Kidney epithelial cell (primary cell): ENCODE results near the gene NOL11. TPM values are rescaled to one million over a fixed set of nuclear protein-coding genes. Genes with fewer than 3 reads are reported as not detected.

Source experiments
- DNase-seq: peaks from one replicate; pipeline ENCODE4 v3.0.0-alpha.2; 2010; ENCODE audit warnings: low read depth
- H3K27me3 ChIP-seq: 2 replicates; pipeline ENCODE4 v1.6.0; 2011; ENCODE audit warnings: low read length; ENCODE audit not compliant: control insufficient read depth, insufficient read depth
- H3K36me3 ChIP-seq: 2 replicates; pipeline ENCODE4 v1.5.1; 2011; ENCODE audit warnings: low read length; ENCODE audit not compliant: control insufficient read depth, insufficient read depth
- H3K4me3 ChIP-seq: 2 replicates; pipeline ENCODE4 v1.5.1; 2011; ENCODE audit warnings: low read depth, mild to moderate bottlenecking, control low read depth, low read length
- total RNA-seq: library from RNA; depleted of rRNA; stranded (reverse); fragments of >200 nt; gene quantifications from 2 replicates; pipeline ENCODE4 v1.2.3, GENCODE V29; 2015
- TF ChIP-seq, protein P1 (sequence below): IDR thresholded peaks from 2 replicates; pipeline ENCODE4 v1.5.1; 2011; ENCODE audit warnings: mild to moderate bottlenecking, moderate library complexity, low read length, control low read depth, inconsistent platforms; ENCODE audit not compliant: insufficient read depth, poor library complexity, severe bottlenecking

The NOL11 gene
- total RNA-seq, 1 donor from 2014 or later, result 35.8 TPM

DNA sequence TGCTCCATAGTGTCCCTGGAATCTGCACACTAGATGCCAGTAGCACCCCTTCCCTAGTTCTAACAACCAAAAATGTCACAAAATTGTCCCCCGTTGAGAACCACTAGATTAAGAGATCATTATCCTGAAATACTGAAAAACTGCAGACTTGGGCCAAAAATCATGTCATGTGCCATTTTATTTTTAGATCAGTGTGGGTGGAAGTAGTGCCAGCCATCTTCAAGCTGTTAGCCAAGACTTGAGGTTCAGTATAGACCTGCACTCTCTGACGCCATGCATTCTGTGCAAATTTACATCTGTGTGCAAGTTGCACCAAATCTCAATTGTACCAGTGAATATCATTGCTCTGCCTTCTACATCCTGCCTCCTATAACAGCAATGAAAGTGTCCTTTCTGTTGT is 31.5 kb upstream of the NOL11 start:
- TF ChIP-seq, protein P1, sequence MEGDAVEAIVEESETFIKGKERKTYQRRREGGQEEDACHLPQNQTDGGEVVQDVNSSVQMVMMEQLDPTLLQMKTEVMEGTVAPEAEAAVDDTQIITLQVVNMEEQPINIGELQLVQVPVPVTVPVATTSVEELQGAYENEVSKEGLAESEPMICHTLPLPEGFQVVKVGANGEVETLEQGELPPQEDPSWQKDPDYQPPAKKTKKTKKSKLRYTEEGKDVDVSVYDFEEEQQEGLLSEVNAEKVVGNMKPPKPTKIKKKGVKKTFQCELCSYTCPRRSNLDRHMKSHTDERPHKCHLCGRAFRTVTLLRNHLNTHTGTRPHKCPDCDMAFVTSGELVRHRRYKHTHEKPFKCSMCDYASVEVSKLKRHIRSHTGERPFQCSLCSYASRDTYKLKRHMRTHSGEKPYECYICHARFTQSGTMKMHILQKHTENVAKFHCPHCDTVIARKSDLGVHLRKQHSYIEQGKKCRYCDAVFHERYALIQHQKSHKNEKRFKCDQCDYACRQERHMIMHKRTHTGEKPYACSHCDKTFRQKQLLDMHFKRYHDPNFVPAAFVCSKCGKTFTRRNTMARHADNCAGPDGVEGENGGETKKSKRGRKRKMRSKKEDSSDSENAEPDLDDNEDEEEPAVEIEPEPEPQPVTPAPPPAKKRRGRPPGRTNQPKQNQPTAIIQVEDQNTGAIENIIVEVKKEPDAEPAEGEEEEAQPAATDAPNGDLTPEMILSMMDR, result no peak
- H3K36me3 ChIP-seq, result no peaks in the 10 kb centered on the region
- no peak overlapping the region for H3K4me3 ChIP-seq
- no peaks in the 10 kb centered on the region for H3K27me3 ChIP-seq
- no peak for DNase-seq

DNA sequence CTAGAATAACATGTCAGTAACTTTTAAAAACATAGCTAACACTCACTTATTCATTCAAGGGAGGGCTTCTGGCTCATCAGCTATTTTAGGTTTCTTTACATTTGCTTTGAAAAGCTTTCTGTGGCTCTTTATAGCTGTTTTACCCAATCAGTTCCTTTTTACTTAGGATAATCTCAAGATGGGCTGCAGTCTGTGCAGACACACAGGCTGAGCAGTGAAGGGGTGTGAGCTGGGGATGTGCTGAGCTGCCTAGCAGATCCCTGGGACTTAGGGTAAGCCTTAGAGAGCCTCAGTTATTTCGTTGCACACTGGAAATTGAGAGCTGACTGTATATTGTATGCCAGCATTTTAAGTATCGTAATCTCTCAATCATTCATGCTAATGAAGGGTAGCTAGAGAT is 30.2 kb upstream of the NOL11 start:
- DNase-seq, result no peak
- Histone ChIP-seq H3K4me3 (no peak overlapping the region), H3K27me3 (no peaks in the 10 kb centered on the region), H3K36me3 (no peaks in the 10 kb centered on the region)
- TF ChIP-seq, protein P1, result no peak

DNA sequence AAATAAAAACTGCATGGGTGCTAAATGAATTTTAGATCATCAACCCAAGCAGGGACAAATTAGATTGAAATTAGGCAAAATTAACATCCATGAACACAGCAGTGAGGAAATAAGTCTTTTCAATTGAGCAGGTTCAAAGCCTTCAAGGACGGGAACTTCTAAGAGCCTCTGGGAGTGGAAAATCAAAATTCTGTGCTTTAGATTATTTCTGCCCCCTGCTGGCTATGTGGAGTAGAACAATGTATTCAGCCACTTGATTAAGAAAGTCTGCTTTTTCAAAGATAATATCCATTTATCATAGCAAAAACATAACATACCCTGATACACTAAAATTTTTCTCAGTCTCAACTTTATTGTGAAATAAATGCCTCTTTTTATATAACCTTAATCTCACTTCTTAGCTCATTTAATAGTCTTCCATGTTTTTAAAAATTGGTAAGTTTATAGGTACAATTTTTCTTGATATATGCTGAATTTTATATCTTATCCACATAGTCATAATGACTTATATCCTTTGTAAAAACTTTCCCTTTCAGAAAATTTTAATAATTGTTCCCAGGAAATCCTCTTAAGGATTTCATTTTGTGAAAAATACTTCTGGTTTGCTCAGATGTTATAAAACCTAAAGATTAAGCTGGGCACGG is 28.1 kb upstream of the NOL11 start:
- H3K27me3 ChIP-seq, result no peaks in the 10 kb centered on the region
- peak; percentile 35 for DNase-seq
- H3K4me3 ChIP-seq, result no peak overlapping the region
- H3K36me3 ChIP-seq, result no peaks in the 10 kb centered on the region
- TF ChIP-seq, protein P1, result peak; percentile 64

DNA sequence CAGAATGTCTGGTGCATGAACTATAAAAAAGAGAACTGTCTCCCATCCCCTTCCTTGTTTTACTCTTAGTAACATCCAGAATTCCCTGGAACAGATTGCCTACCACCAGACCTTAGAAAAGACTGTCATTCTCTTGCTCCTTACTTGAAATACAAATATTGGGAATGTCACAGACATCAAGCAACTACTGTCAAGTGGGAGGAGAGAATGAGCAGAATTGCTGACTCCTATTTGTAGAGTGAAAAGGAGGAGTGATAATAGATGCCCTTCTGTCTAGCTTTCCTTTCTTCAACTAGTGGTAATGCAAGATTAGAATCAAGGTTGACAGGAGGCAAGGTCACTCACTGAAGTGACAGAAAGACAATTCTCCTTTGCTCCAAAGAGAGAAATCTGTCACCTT is 23.9 kb upstream of the NOL11 start:
- no peaks in the 10 kb centered on the region for H3K27me3 ChIP-seq
- no peaks in the 10 kb centered on the region for H3K36me3 ChIP-seq
- H3K4me3 ChIP-seq, result no peak overlapping the region
- TF ChIP-seq, protein P1, result no peak
- no peak for DNase-seq

DNA sequence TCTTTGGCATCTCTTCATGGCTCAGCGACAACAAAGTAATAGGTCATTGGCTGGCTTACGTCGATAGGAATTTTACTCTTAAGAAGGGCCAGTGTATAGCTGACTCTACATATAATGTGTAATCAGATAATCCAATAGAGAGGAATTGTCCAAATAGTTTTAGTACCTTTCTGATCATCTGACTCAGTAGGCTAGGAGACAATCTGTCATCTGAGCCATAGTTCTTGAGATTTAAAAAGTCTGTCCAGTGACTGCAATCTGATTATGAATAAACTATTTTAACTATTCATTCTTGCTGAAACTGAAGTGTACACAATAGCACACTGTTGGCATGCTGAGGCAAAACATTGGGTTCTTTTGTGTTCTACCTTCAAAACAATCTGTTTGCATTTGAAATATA is 21.4 kb upstream of the NOL11 start:
- Histone ChIP-seq H3K4me3 (no peak overlapping the region), H3K27me3 (no peaks in the 10 kb centered on the region), H3K36me3 (no peaks in the 10 kb centered on the region)
- DNase-seq, result no peak
- TF ChIP-seq, protein P1, result no peak

DNA sequence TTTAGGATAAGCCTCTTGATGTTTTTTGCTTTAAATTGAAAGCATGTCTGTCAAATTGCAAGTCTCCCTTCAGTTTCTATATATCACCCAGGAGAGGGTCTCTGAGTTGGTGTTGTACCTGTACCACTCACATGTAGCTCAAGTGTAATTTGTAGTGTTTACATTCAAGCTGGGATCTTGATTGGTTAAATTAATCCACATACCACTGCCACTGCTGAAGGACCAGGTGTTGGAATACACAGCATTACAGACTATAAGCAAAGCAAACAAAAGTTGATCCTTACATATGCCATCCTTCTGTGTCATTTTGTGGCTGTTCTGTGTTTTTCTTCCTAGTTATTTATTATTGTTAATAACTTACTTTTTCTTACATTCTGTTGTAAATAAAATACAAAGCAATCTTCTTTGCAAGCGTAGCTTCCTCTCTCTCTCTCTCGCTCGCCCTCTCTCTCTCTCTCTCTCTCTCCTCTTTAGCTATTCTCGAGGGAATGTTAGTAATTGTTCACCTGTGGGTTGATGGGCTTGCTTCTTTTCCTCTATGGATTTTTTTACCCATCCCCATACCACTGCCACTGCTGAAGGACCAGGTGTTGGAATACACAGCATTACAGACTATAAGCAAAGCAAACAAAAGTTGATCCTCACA is 20.8 kb upstream of the NOL11 start:
- H3K36me3 ChIP-seq, result no peaks in the 10 kb centered on the region
- no peaks in the 10 kb centered on the region for H3K27me3 ChIP-seq
- DNase-seq, result no peak
- H3K4me3 ChIP-seq, result no peak overlapping the region
- TF ChIP-seq, protein P1, result no peak
